Lung (tissue), 12 donors: Measurements from ENCODE around the gene MYO10. TPM values are rescaled to one million over a fixed set of nuclear protein-coding genes. Genes with fewer than 3 reads are reported as not detected.

Experiments used
- ATAC-seq: fragments of 200-7000 bp; cut with Tn5 transposase; one replicate; pipeline ENCODE4 v1.9.1; 2020; ENCODE audit warnings: moderate number of reproducible peaks; ENCODE audit not compliant: insufficient read depth, low FRiP score
- DNase-seq, 3 donors: peaks; one replicate each; pipeline ENCODE4 v3.0.0-alpha.2; 2013 to 2017
- H3K27ac ChIP-seq, 2 donors: one replicate each; pipeline ENCODE4 v1.5.1; 2013; ENCODE audit warnings: mild to moderate bottlenecking in 2 of 2, moderate library complexity in 2 of 2, control low read depth in 1 of 2, inconsistent platforms in 1 of 2, low read depth in 1 of 2, low read length in 1 of 2
- H3K27me3 ChIP-seq, 3 donors: one replicate each; pipeline ENCODE4 v1.5.1; 2013; ENCODE audit warnings: low read length in 2 of 3; ENCODE audit not compliant: control insufficient read depth in 3 of 3, insufficient read depth in 3 of 3
- H3K36me3 ChIP-seq, 4 donors: one replicate each; pipeline ENCODE4 v1.5.1; 2013; ENCODE audit warnings: low read length in 4 of 4, mild to moderate bottlenecking in 1 of 4, moderate library complexity in 1 of 4; ENCODE audit not compliant: control insufficient read depth in 4 of 4, insufficient read depth in 4 of 4
- H3K4me1 ChIP-seq, 5 donors: one replicate each; pipeline ENCODE4 v1.5.1; 2013; ENCODE audit warnings: low read length in 5 of 5, mild to moderate bottlenecking in 2 of 5, moderate library complexity in 1 of 5; ENCODE audit not compliant: control insufficient read depth in 5 of 5, insufficient read depth in 5 of 5
- H3K4me3 ChIP-seq: one replicate; pipeline ENCODE4 v1.5.1; 2013; ENCODE audit warnings: mild to moderate bottlenecking, control low read depth, moderate library complexity
- H3K9ac ChIP-seq, 2 donors: one replicate each; pipeline ENCODE4 v1.5.1; 2013; ENCODE audit warnings: low read length in 2 of 2, control low read depth in 1 of 2; ENCODE audit not compliant: insufficient read depth in 1 of 2
- H3K9me3 ChIP-seq, 4 donors: one replicate each; pipeline ENCODE4 v1.5.1; 2013; ENCODE audit warnings: low read length in 3 of 4, mild to moderate bottlenecking in 1 of 4, moderate library complexity in 1 of 4; ENCODE audit not compliant: control insufficient read depth in 4 of 4, insufficient read depth in 3 of 4
- CTCF ChIP-seq: IDR thresholded peaks from 2 replicates; pipeline ENCODE4 v1.5.1; 2012; ENCODE audit warnings: mild to moderate bottlenecking; ENCODE audit errors: control extremely low read depth, extremely low read depth
- WGBS, 2 donors: extraction: QIAGEN DNeasy Blood & Tissue Kit; methylation state at CpG; one replicate each; pipeline ENCODE4 v1.1.7; 2013; 5-methylcytosine and 5-hydroxymethylcytosine counted together
- polyA plus RNA-seq, 2 donors: library from polyadenylated mRNA; stranded (reverse); fragments of 200-250 nt; gene quantifications; one replicate each; pipeline ENCODE4 v1.2.1, GENCODE V29; 2013
- total RNA-seq, 2 donors: library from RNA; depleted of rRNA in 1 of 2; stranded (reverse); fragments of >200 nt in 1 of 2; gene quantifications; one replicate each; pipeline ENCODE4 v1.2.1, GENCODE V29; 2014 to 2021
- donor health status: control.
- donor health status: control.
- donor health status: Bipolar disorder and iron deficiency.
- donor health status: healthy.
- donor health status: DM: yes; HTN: yes; CAD: no.

MYO10 gene
- total and polyA plus RNA-seq, 4 donors: 10.6 to 71.5 (median 28.2) TPM

- no peaks in the 10 kb centered on the region for H3K9me3 ChIP-seq
- no peaks in the 10 kb centered on the region for H3K27me3 ChIP-seq
- peaks cover 0 to 17% (median 8%) of the 10 kb centered on the region in 4 donors for H3K36me3 ChIP-seq
- no peak for TF ChIP-seq CTCF
- H3K9ac ChIP-seq: no peak overlapping the region
- no peak overlapping the region for H3K27ac ChIP-seq
- DNase-seq: no peak
- ATAC-seq: no peak
- no peak overlapping the region for H3K4me3 ChIP-seq
- WGBS, 2 donors: 72 to 78% methylated on average over 10 of the region's 10 CpGs
- H3K4me1 ChIP-seq: peaks cover 0 to 17% (median 0%) of the 10 kb centered on the region in 5 donors
Observed at GRCh38 chr5:16776611-16777251, 159.4 kb downstream of the MYO10 start.

GRCh38 chr5:16774806-16775205 lies 161.3 kb downstream of the MYO10 start:
- WGBS, 2 donors: 71 to 83% methylated on average over 4 of the region's 4 CpGs
- Histone ChIP-seq H3K27me3 (no peaks in the 10 kb centered on the region), H3K4me1 (peaks cover 0 to 17% (median 0%) of the 10 kb centered on the region in 5 donors), H3K9ac (no peak overlapping the region), H3K36me3 (peaks cover 0 to 16% (median 10%) of the 10 kb centered on the region in 4 donors), H3K27ac (peak overlapping the region in 1 of 2 donors; percentile 14), H3K9me3 (no peaks in the 10 kb centered on the region), H3K4me3 (no peak overlapping the region)
- DNase-seq (no peak), ATAC-seq (no peak)
- TF ChIP-seq CTCF: no peak

- no peak overlapping the region for H3K9ac ChIP-seq
- H3K27ac ChIP-seq: no peak overlapping the region
- H3K4me3 ChIP-seq: no peak overlapping the region
- no peak for TF ChIP-seq CTCF
- H3K27me3 ChIP-seq: no peaks in the 10 kb centered on the region
- H3K36me3 ChIP-seq: peaks cover 0 to 13% (median 7%) of the 10 kb centered on the region in 4 donors
- H3K4me1 ChIP-seq: peaks cover 0 to 17% (median 0%) of the 10 kb centered on the region in 5 donors
- no peak for DNase-seq
- 69 to 72% methylated on average over 3 of the region's 3 CpGs for whole genome bisulfite sequencing, 2 donors
- no peak for ATAC-seq
- H3K9me3 ChIP-seq: no peaks in the 10 kb centered on the region
Observed at GRCh38 chr5:16773991-16774390, 162.1 kb downstream of the MYO10 start.
